PC-3 (cell line): ENCODE results near the gene SLTM. TPM values are rescaled to one million over a fixed set of nuclear protein-coding genes. Genes with fewer than 3 reads are reported as not detected.

Source experiments
- ATAC-seq: fragments of 200-7000 bp; cut with Tn5 transposase; 2 replicates; pipeline ENCODE4 v1.9.1; 2020; ENCODE audit warnings: mild to moderate bottlenecking, moderate library complexity
- BruUV-seq: library from RNA; stranded (reverse); fragments of 400-500 nt; replicated peaks from 2 replicates; lab custom pipeline; 2021; lab: Mats Ljungman, UMichigan
- CTCF ChIA-PET: fragments of 300-600 bp; sonication (Branson Sonifier 250); formaldehyde crosslinking; loops from one replicate; lab custom pipeline; 2022; ENCODE audit warnings: antibody characterized with exemption; lab: Charles Lee
- POLR2A ChIA-PET: fragments of 300-600 bp; sonication (Branson Sonifier 250); formaldehyde crosslinking; loops from one replicate; lab custom pipeline; 2022; ENCODE audit warnings: antibody characterized with exemption; ENCODE audit not compliant: unreplicated experiment; lab: Charles Lee
- DNase-seq: peaks from one replicate; pipeline ENCODE4 v3.0.0-alpha.2; 2015
- H2AFZ ChIP-seq: fragments of 300-600 bp; sonication (generic); 2 replicates; pipeline ENCODE4 v1.6.0; 2016; ENCODE audit warnings: antibody characterized with exemption, low read length
- H3F3A ChIP-seq: fragments of 300-600 bp; sonication (generic); one replicate; pipeline ENCODE4 v1.6.0; 2017; ENCODE audit warnings: antibody characterized with exemption, low read length, control low read depth, mild to moderate bottlenecking; ENCODE audit not compliant: unreplicated experiment
- H3K27ac ChIP-seq: fragments of 300-600 bp; sonication (generic); 2 replicates; pipeline ENCODE4 v1.5.1; 2016; ENCODE audit warnings: mild to moderate bottlenecking, low read length
- H3K27me3 ChIP-seq: fragments of 300-600 bp; sonication (generic); 2 replicates; pipeline ENCODE4 v1.6.1; 2016; ENCODE audit warnings: low read length, mixed read lengths
- H3K36me3 ChIP-seq: fragments of 300-600 bp; sonication (generic); 2 replicates; pipeline ENCODE4 v1.6.1; 2016; ENCODE audit warnings: low read depth, mixed run types, low read length, mixed read lengths
- H3K4me1 ChIP-seq: fragments of 300-600 bp; sonication (generic); 2 replicates; pipeline ENCODE4 v1.5.1; 2016; ENCODE audit warnings: low read length; ENCODE audit not compliant: insufficient read depth
- H3K4me2 ChIP-seq: fragments of 300-600 bp; sonication (generic); 2 replicates; pipeline ENCODE4 v1.6.0; 2016; ENCODE audit warnings: low read length
- H3K4me3 ChIP-seq: fragments of 300-600 bp; sonication (generic); 2 replicates; pipeline ENCODE4 v1.5.1; 2016; ENCODE audit warnings: mild to moderate bottlenecking, low read length, mixed read lengths
- H3K79me2 ChIP-seq: fragments of 300-600 bp; sonication (generic); 2 replicates; pipeline ENCODE4 v1.6.1; 2017; ENCODE audit warnings: low read length, mixed read lengths
- H3K9ac ChIP-seq: fragments of 300-600 bp; sonication (generic); 2 replicates; pipeline ENCODE4 v1.6.0; 2016; ENCODE audit warnings: mild to moderate bottlenecking, low read length
- H3K9me2 ChIP-seq: fragments of 300-600 bp; sonication (generic); replicated peaks from 2 replicates; pipeline ENCODE4 v1.6.1; 2016; ENCODE audit warnings: mixed run types, low read length, mixed read lengths
- H3K9me3 ChIP-seq: fragments of 300-600 bp; sonication (generic); 2 replicates; pipeline ENCODE4 v1.6.1; 2016; ENCODE audit warnings: low read length, mixed read lengths
- H4K20me1 ChIP-seq: fragments of 300-600 bp; sonication (generic); 2 replicates; pipeline ENCODE4 v1.6.1; 2016; ENCODE audit warnings: low read length, mixed read lengths
- CTCF ChIP-seq: fragments of 300-600 bp; sonication (generic); conservative IDR thresholded peaks from 2 replicates; pipeline ENCODE4 v1.5.1; 2017; ENCODE audit warnings: antibody characterized with exemption, low read depth, mild to moderate bottlenecking, low read length
- EZH2 ChIP-seq: fragments of 300-600 bp; sonication (generic); IDR thresholded peaks from one replicate; pipeline ENCODE4 v1.6.1; 2017; ENCODE audit warnings: antibody characterized with exemption, mild to moderate bottlenecking, low read length; ENCODE audit not compliant: unreplicated experiment
- EZH2phosphoT487 ChIP-seq: fragments of 300-600 bp; sonication (generic); IDR thresholded peaks from 2 replicates; pipeline ENCODE4 v1.6.1; 2018; ENCODE audit warnings: mild to moderate bottlenecking, antibody characterized with exemption, low read length, borderline replicate concordance
- intact Hi-C: fragments of 100-400 bp; cut with micrococcal nuclease; formaldehyde crosslinking; loops from 2 replicates; pipeline ENCODE4 v1.9.0; 2023
- total RNA-seq: library from RNA; depleted of rRNA; stranded (reverse); fragments of >200 nt; gene quantifications from 2 replicates; pipeline ENCODE4 v1.2.3, GENCODE V29; 2014

Gene SLTM
- total RNA-seq, 1 experiment from 2014 or later, result 103 TPM

- peak overlapping the region; percentile 96 for H3K4me3 ChIP-seq
- H3K79me2 ChIP-seq, result peaks cover 38% of the 10 kb centered on the region
- H3K27ac ChIP-seq, result peak overlapping the region; percentile 92
- H3K9ac ChIP-seq, result peak overlapping the region; percentile 99
- POLR2A ChIA-PET, result no interaction called here
- peak overlapping the region; percentile 93 for H3K4me2 ChIP-seq
- ATAC-seq, result peak; percentile 5; the same call in 1 of the 2 replicates
- no peaks in the 10 kb centered on the region for H3K9me3 ChIP-seq
- peak; percentile 65 for DNase-seq
- no peaks in the 10 kb centered on the region for H3F3A ChIP-seq
- H3K4me1 ChIP-seq, result peaks cover 17% of the 10 kb centered on the region
- TF ChIP-seq EZH2phosphoT487 (no peak), CTCF (no peak), EZH2 (no peak)
- H3K9me2 ChIP-seq, result no peaks in the 10 kb centered on the region
- BruUV-seq, result no TSS peak
- 0 out of 2 replicates have a peak, but pooled peaks cover 1% of the 10 kb centered on the region for H3K36me3 ChIP-seq
- peak overlapping the region; percentile 88 for H2AFZ ChIP-seq
- no peaks in the 10 kb centered on the region for H3K27me3 ChIP-seq
- CTCF ChIA-PET, result no interaction called here
- peaks cover 20% of the 10 kb centered on the region for H4K20me1 ChIP-seq
- intact Hi-C loops, result loop anchor here (10.0 kb wide), 1 partner anchor 160 kb away; the partner anchor contains the start of gene MINDY2
These were observed 1.0 kb upstream of the SLTM start for GRCh38 chr15:58934521-58934920.

DNA sequence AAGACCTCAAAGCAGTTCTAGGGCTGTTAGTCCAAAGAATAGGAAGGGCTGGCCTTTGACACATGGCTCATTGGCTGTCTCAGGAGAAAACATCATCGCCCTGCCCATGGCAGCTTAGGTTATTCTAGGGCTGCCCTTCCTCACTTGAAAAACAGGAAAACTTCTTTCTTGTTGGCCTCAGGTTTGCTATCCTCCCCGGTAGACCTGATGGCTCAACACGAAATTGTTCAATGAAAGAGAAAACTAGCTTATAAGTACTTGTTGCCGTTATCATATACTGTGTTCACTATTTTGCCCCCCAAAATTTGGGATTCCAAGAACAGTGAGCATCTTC is 602 bp upstream of the SLTM start:
- Histone ChIP-seq H3K9me2 (no peaks in the 10 kb centered on the region), H3K4me2 (peak overlapping the region; percentile 93), H3K79me2 (peaks cover 42% of the 10 kb centered on the region), H3K9ac (peak overlapping the region; percentile 99), H3F3A (no peaks in the 10 kb centered on the region), H3K9me3 (no peaks in the 10 kb centered on the region), H3K36me3 (peaks cover 2% of the 10 kb centered on the region; the same call in 1 of the 2 replicates), H4K20me1 (peaks cover 20% of the 10 kb centered on the region), H3K4me3 (peak overlapping the region; percentile 96), H3K4me1 (peaks cover 17% of the 10 kb centered on the region), H2AFZ (peak overlapping the region; percentile 88), H3K27me3 (no peaks in the 10 kb centered on the region), H3K27ac (peak overlapping the region; percentile 92)
- TF ChIP-seq EZH2 (no peak), CTCF (0 out of 2 replicates have a peak, but pooled peaks have one; percentile 3)
- DNase-seq (no peak), ATAC-seq (peak; percentile 26; the same call in 1 of the 2 replicates)
- CTCF ChIA-PET, result interaction anchor here (0.6 kb wide), 1 partner anchor 580 kb away, joined by 3 read pairs; no protein-coding TSS in a partner anchor
- BruUV-seq, result TSS peak; percentile 80
- intact Hi-C loops, result loop anchor here (10.0 kb wide), 1 partner anchor 159 kb away; the partner anchor contains the start of gene MINDY2
- POLR2A ChIA-PET, result no interaction called here

DNA sequence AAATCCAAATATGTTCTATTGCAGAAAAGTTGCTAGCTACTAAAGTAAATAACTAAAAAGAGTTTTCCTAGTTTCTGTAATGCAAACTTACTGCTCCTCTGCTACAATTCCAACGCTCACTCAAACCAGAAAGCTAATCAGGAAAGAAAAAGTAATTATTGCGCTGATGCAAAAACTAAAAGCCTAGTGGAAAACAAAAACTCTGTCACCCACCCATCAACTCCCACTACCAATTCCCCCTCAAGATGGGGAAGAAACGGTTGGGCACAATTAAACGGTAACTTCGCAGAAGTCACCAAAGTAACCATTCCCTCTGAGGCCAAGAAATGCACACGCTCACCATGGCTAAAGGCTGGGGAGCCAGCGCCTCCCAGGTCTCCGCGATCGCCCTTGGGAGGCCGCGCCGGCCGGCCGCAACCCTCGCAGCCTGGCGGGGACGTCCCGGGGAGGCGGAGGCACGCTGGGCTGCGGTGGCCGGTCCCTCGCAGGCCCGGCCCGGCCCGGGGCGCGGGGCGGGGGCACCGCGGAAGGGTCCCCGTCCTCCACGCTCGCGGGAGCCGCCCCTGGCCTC is 684 bp downstream of the SLTM start:
- intact Hi-C loops, result loop anchor here (10.0 kb wide), 1 partner anchor 158 kb away; the partner anchor contains the start of gene MINDY2
- TF ChIP-seq CTCF (no peak), EZH2 (no peak), EZH2phosphoT487 (no peak)
- H3K79me2 ChIP-seq, result peaks cover 55% of the 10 kb centered on the region
- H3K9me3 ChIP-seq, result no peaks in the 10 kb centered on the region
- peak overlapping the region; percentile 96 for H3K4me3 ChIP-seq
- DNase-seq (peak; percentile 9), ATAC-seq (peak; percentile 29)
- BruUV-seq, result no TSS peak
- peak overlapping the region; percentile 90 for H2AFZ ChIP-seq
- H3K4me1 ChIP-seq, result peaks cover 17% of the 10 kb centered on the region
- no peaks in the 10 kb centered on the region for H3K9me2 ChIP-seq
- ChIA-PET POLR2A (no interaction called here), CTCF (no interaction called here)
- peaks cover 15% of the 10 kb centered on the region for H3K36me3 ChIP-seq
- no peaks in the 10 kb centered on the region for H3K27me3 ChIP-seq
- H3F3A ChIP-seq, result no peaks in the 10 kb centered on the region
- H3K4me2 ChIP-seq, result peak overlapping the region; percentile 91
- H3K27ac ChIP-seq, result peak overlapping the region; percentile 92
- peaks cover 20% of the 10 kb centered on the region for H4K20me1 ChIP-seq
- H3K9ac ChIP-seq, result peak overlapping the region; percentile 99
